CMK (cell line): Measurements from ENCODE around the gene ADAM8.

Experiments used
- DNase-seq: peaks from one replicate; pipeline ENCODE4 v3.0.0-alpha.2; 2010; ENCODE audit warnings: low read depth

The ADAM8 gene

GRCh38 chr10:133212853-133213494 is 63.7 kb downstream of the ADAM8 start:
- DNase-seq = no peak
